H9 (cell line): ENCODE measurements around the gene ADCY1. TPM values are rescaled to one million over a fixed set of nuclear protein-coding genes. Genes with fewer than 3 reads are reported as not detected.

Source experiments
- DNase-seq: peaks from one replicate; pipeline ENCODE4 v3.0.0-alpha.2; 2017
- H2AFZ ChIP-seq: one replicate; pipeline ENCODE4 v1.6.1; 2013; ENCODE audit warnings: mild to moderate bottlenecking, low read length, control low read depth, moderate library complexity
- H2AK5ac ChIP-seq: 2 replicates; pipeline ENCODE4 v1.6.1; 2013; ENCODE audit warnings: low read length, control low read depth, mixed read lengths; ENCODE audit not compliant: insufficient read length
- H2BK120ac ChIP-seq: one replicate; pipeline ENCODE4 v1.6.1; 2013; ENCODE audit warnings: low read depth, mild to moderate bottlenecking, low read length, control low read depth, inconsistent platforms; ENCODE audit not compliant: poor library complexity, severe bottlenecking
- H2BK12ac ChIP-seq: 2 replicates; pipeline ENCODE4 v1.6.1; 2013; ENCODE audit warnings: low read length, control low read depth, mixed read lengths, low read depth; ENCODE audit not compliant: insufficient read length
- H2BK15ac ChIP-seq: 2 replicates; pipeline ENCODE4 v1.6.1; 2013; ENCODE audit warnings: low read depth, low read length, control low read depth
- H2BK20ac ChIP-seq: one replicate; pipeline ENCODE4 v1.6.1; 2013; ENCODE audit warnings: low read depth, mild to moderate bottlenecking, low read length, control low read depth, inconsistent platforms; ENCODE audit not compliant: poor library complexity, severe bottlenecking
- H2BK5ac ChIP-seq: 2 replicates; pipeline ENCODE4 v1.6.1; 2013; ENCODE audit warnings: low read length, control low read depth, mixed read lengths; ENCODE audit not compliant: insufficient read length
- H3K14ac ChIP-seq: 2 replicates; pipeline ENCODE4 v1.6.1; 2013; ENCODE audit warnings: low read length, control low read depth; ENCODE audit not compliant: insufficient read depth
- H3K18ac ChIP-seq: 2 replicates; pipeline ENCODE4 v1.6.1; 2013; ENCODE audit warnings: low read depth, mild to moderate bottlenecking, mixed read lengths, low read length, control low read depth; ENCODE audit not compliant: insufficient read length
- H3K23ac ChIP-seq: 2 replicates; pipeline ENCODE4 v1.6.1; 2013; ENCODE audit warnings: low read length, control low read depth, mixed read lengths, low read depth; ENCODE audit not compliant: insufficient read length
- H3K23me2 ChIP-seq: 2 replicates; pipeline ENCODE4 v1.6.1; 2013; ENCODE audit warnings: low read depth, mild to moderate bottlenecking, mixed read lengths, low read length, control low read depth; ENCODE audit not compliant: insufficient read length, poor library complexity, severe bottlenecking
- H3K27ac ChIP-seq: 2 replicates; pipeline ENCODE4 v1.5.1; 2013; ENCODE audit warnings: low read length, control low read depth, mixed read lengths, low read depth; ENCODE audit not compliant: insufficient read length
- H3K27me3 ChIP-seq: 2 replicates; pipeline ENCODE4 v1.6.1; 2013; ENCODE audit warnings: low read length, control low read depth, inconsistent platforms; ENCODE audit not compliant: insufficient read depth
- H3K4ac ChIP-seq: 2 replicates; pipeline ENCODE4 v1.6.1; 2013; ENCODE audit warnings: low read depth, mild to moderate bottlenecking, control low read depth, inconsistent platforms, low read length, moderate library complexity
- H3K4me1 ChIP-seq: 2 replicates; pipeline ENCODE4 v1.6.1; 2013; ENCODE audit warnings: low read length, control low read depth, inconsistent platforms; ENCODE audit not compliant: insufficient read depth
- H3K4me2 ChIP-seq: 2 replicates; pipeline ENCODE4 v1.6.1; 2013; ENCODE audit warnings: low read length, control low read depth, mixed read lengths; ENCODE audit not compliant: insufficient read length, insufficient read depth
- H3K56ac ChIP-seq: 2 replicates; pipeline ENCODE4 v1.6.1; 2013; ENCODE audit warnings: low read depth, mild to moderate bottlenecking, mixed read lengths, low read length, control low read depth; ENCODE audit not compliant: insufficient read length
- H3K79me1 ChIP-seq: 2 replicates; pipeline ENCODE4 v1.6.1; 2013; ENCODE audit warnings: low read depth, mild to moderate bottlenecking, moderate library complexity, low read length, control low read depth, inconsistent platforms; ENCODE audit not compliant: insufficient read depth, poor library complexity, severe bottlenecking
- H3K79me2 ChIP-seq: 2 replicates; pipeline ENCODE4 v1.6.1; 2013; ENCODE audit warnings: low read length, control low read depth, inconsistent platforms; ENCODE audit not compliant: insufficient read depth
- H3K9ac ChIP-seq: 2 replicates; pipeline ENCODE4 v1.6.1; 2013; ENCODE audit warnings: low read length, control low read depth, mixed read lengths; ENCODE audit not compliant: insufficient read length; ENCODE audit errors: extremely low read depth
- H3K9me3 ChIP-seq: one replicate; pipeline ENCODE4 v1.6.1; 2013; ENCODE audit warnings: low read depth, low read length, inconsistent platforms; ENCODE audit not compliant: control insufficient read depth
- H3T11ph ChIP-seq: one replicate; pipeline ENCODE4 v1.6.1; 2013; ENCODE audit warnings: mild to moderate bottlenecking, low read length, control low read depth, inconsistent platforms
- H4K20me1 ChIP-seq: one replicate; pipeline ENCODE4 v1.6.1; 2013; ENCODE audit not compliant: control insufficient read depth, insufficient read length, insufficient read depth
- H4K5ac ChIP-seq: 2 replicates; pipeline ENCODE4 v1.6.1; 2013; ENCODE audit warnings: low read depth, mild to moderate bottlenecking, mixed read lengths, low read length, control low read depth; ENCODE audit not compliant: insufficient read length
- H4K8ac ChIP-seq: replicated peaks from 2 replicates; pipeline ENCODE4 v1.6.1; 2013; ENCODE audit warnings: low read length, control low read depth, mixed read lengths, low read depth; ENCODE audit not compliant: insufficient read length
- H4K91ac ChIP-seq: 2 replicates; pipeline ENCODE4 v1.6.1; 2013; ENCODE audit warnings: low read depth, mild to moderate bottlenecking, moderate library complexity, mixed read lengths, low read length, control low read depth; ENCODE audit not compliant: insufficient read length
- H3K27ac Mint-ChIP-seq, 3 experiments: 2 replicates in 2 of 3; 3 replicates in 1 of 3; pipeline ENCODE4 v1.8.0; 2020 to 2021; ENCODE audit warnings: mixed read lengths in 3 of 3, mild to moderate bottlenecking in 1 of 3, moderate library complexity in 1 of 3
- H3K27me3 Mint-ChIP-seq: 2 replicates; pipeline ENCODE4 v1.8.0; 2021; ENCODE audit warnings: low read depth, mild to moderate bottlenecking, moderate library complexity, mixed read lengths
- H3K36me3 Mint-ChIP-seq, 3 experiments: 2 replicates in 2 of 3; 3 replicates in 1 of 3; pipeline ENCODE4 v1.8.0; 2020 to 2021; ENCODE audit warnings: low read depth in 3 of 3, mixed read lengths in 3 of 3; ENCODE audit not compliant: insufficient read depth in 1 of 3
- H3K4me1 Mint-ChIP-seq, 2 experiments: 2 replicates each; pipeline ENCODE4 v1.8.0; 2020; ENCODE audit warnings: mixed read lengths in 2 of 2
- H3K4me3 Mint-ChIP-seq, 2 experiments: 2 replicates in 1 of 2; 3 replicates in 1 of 2; pipeline ENCODE4 v1.8.0; 2020 to 2021; ENCODE audit warnings: mild to moderate bottlenecking in 2 of 2, mixed read lengths in 2 of 2, moderate library complexity in 1 of 2
- H3K9me3 Mint-ChIP-seq, 2 experiments: 2 replicates in 1 of 2; 3 replicates in 1 of 2; pipeline ENCODE4 v1.8.0; 2020; ENCODE audit warnings: mild to moderate bottlenecking in 2 of 2, mixed read lengths in 2 of 2, moderate library complexity in 1 of 2
- CTCF ChIP-seq: fragments of 200-600 bp; sonication (generic); conservative IDR thresholded peaks from 3 replicates; pipeline ENCODE4 v1.8.0; 2021; ENCODE audit warnings: antibody characterized with exemption, mild to moderate bottlenecking
- WGBS: extraction: QIAGEN DNeasy Blood & Tissue Kit; methylation state at CpG from one replicate; pipeline ENCODE4 v1.1.7; 2013; ENCODE audit warnings: missing lambda C conversion rate, low lambda C conversion rate, mixed read lengths; ENCODE audit not compliant: insufficient read length; ENCODE audit errors: extremely low coverage; 5-methylcytosine and 5-hydroxymethylcytosine counted together
- total RNA-seq: library from RNA; stranded (reverse); gene quantifications from 2 replicates; pipeline ENCODE4 v1.2.1, GENCODE V29; 2021

ADCY1 gene
- total RNA-seq, 1 experiment from 2014 or later: 21.6 TPM

DNA sequence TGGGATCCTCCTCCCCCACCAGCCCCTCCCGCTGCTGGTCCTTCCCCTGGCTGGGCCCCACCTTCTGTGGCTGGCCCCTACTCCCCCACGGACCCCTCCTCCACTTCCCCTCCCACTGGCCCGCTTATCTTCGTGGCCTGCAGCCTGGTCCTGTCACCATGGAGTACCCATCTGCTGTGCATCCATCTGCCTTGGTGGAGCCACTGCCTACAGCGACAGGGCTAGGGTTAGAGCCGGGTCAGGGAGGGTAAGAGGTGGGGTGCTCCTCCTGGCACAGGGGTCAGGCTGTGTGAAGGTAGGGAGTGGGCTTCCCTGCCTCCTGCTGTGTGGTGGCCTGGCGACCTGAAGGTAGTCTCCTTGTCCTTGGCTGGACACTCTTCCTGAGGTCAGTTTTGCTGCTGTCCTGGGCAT is 5.2 kb downstream of the ADCY1 start:
- H3K27ac Mint-ChIP-seq: no peak overlapping the region
- no peaks in the 10 kb centered on the region for H4K20me1 ChIP-seq
- no peaks in the 10 kb centered on the region; a peak in 1 of 5 replicates for H3K9me3 Mint-ChIP-seq
- H4K8ac ChIP-seq: no peak overlapping the region
- H3K27me3 ChIP-seq: peaks cover 18% of the 10 kb centered on the region; the same call in 1 of the 2 replicates
- no peak overlapping the region for H2BK120ac ChIP-seq
- WGBS: no CpG with 5 or more reads among the region's 7 CpGs
- no peaks in the 10 kb centered on the region for H3K36me3 Mint-ChIP-seq
- H2BK5ac ChIP-seq: no peak overlapping the region
- H3K4ac ChIP-seq: no peak overlapping the region
- no peak overlapping the region for H4K5ac ChIP-seq
- H2BK15ac ChIP-seq: no peak overlapping the region
- peaks cover 56 to 66% of the 10 kb centered on the region in 2 experiments for H3K4me1 Mint-ChIP-seq
- H3K4me1 ChIP-seq: peaks cover 15% of the 10 kb centered on the region; the same call in 1 of the 2 replicates
- no peak overlapping the region for H2AK5ac ChIP-seq
- no peaks in the 10 kb centered on the region for H3K79me2 ChIP-seq
- H3K23ac ChIP-seq: no peak overlapping the region
- H3K56ac ChIP-seq: no peak overlapping the region
- H3T11ph ChIP-seq: no peak overlapping the region
- H3K27me3 Mint-ChIP-seq: peaks cover 19% of the 10 kb centered on the region
- no peak overlapping the region for H2AFZ ChIP-seq
- no peak overlapping the region for H2BK12ac ChIP-seq
- TF ChIP-seq CTCF: no peak
- no peaks in the 10 kb centered on the region for H3K79me1 ChIP-seq
- no peak overlapping the region for H3K18ac ChIP-seq
- no peak overlapping the region for H4K91ac ChIP-seq
- no peak overlapping the region for H3K4me3 Mint-ChIP-seq
- H3K9me3 ChIP-seq: no peaks in the 10 kb centered on the region
- H3K4me2 ChIP-seq: no peak overlapping the region
- H2BK20ac ChIP-seq: no peak overlapping the region
- peak; percentile 31 for DNase-seq
- H3K9ac ChIP-seq: no peak overlapping the region
- H3K27ac ChIP-seq: no peak overlapping the region
- H3K23me2 ChIP-seq: peaks cover 14% of the 10 kb centered on the region
- no peak overlapping the region; the same call in 1 of the 2 replicates for H3K14ac ChIP-seq
